Keratinocyte (primary cell): Measurements from ENCODE around the gene ARHGAP15. TPM values are rescaled to one million over a fixed set of nuclear protein-coding genes. Genes with fewer than 3 reads are reported as not detected.

Source experiments
- DNase-seq: peaks from one replicate; pipeline ENCODE4 v3.0.0-alpha.2; 2011; ENCODE audit warnings: low read depth, missing footprints, low spot score
- FAIRE-seq: peaks from 2 replicates; lab custom pipeline; 2011; peaks lifted over from hg19 to GRCh38; lab: Jason Lieb, UNC
- H2AFZ ChIP-seq: 2 replicates; pipeline ENCODE4 v1.6.0; 2012; ENCODE audit warnings: low read length, control low read depth, inconsistent platforms; ENCODE audit not compliant: control insufficient read depth
- H3K27ac ChIP-seq: 2 replicates; pipeline ENCODE4 v1.5.1; 2011; ENCODE audit warnings: low read length; ENCODE audit not compliant: control insufficient read depth, insufficient read depth
- H3K27me3 ChIP-seq: 3 replicates; pipeline ENCODE4 v1.6.0; 2011; ENCODE audit warnings: low read length; ENCODE audit not compliant: control insufficient read depth, insufficient read depth; ENCODE audit errors: extremely low read depth
- H3K36me3 ChIP-seq, 2 experiments: 2 replicates in 1 of 2; 3 replicates in 1 of 2; pipeline ENCODE4 v1.5.1; 2011; ENCODE audit warnings: low read length in 2 of 2, mild to moderate bottlenecking in 1 of 2; ENCODE audit not compliant: control insufficient read depth in 2 of 2, insufficient read depth in 2 of 2; ENCODE audit errors: extremely low read depth in 1 of 2
- H3K4me1 ChIP-seq: 3 replicates; pipeline ENCODE4 v1.5.1; 2011; ENCODE audit warnings: low read length; ENCODE audit not compliant: control insufficient read depth, insufficient read depth; ENCODE audit errors: extremely low read depth
- H3K4me2 ChIP-seq: 3 replicates; pipeline ENCODE4 v1.6.0; 2011; ENCODE audit warnings: low read depth, low read length; ENCODE audit not compliant: control insufficient read depth, insufficient read depth; ENCODE audit errors: extremely low read depth
- H3K4me3 ChIP-seq, 3 experiments: fragments of 200-600 bp in 1 of 3; sonication (generic) in 1 of 3; 2 replicates in 2 of 3; 3 replicates in 1 of 3; pipeline ENCODE4 v1.5.1; 2011 to 2016; ENCODE audit warnings: low read length in 3 of 3, mild to moderate bottlenecking in 3 of 3, control low read depth in 2 of 3, inconsistent platforms in 1 of 3, low read depth in 1 of 3, mixed read lengths in 1 of 3, mixed run types in 1 of 3, moderate library complexity in 1 of 3; ENCODE audit not compliant: control insufficient read depth in 2 of 3, insufficient read depth in 2 of 3; ENCODE audit errors: extremely low read depth in 1 of 3
- H3K79me2 ChIP-seq: 2 replicates; pipeline ENCODE4 v1.6.0; 2012; ENCODE audit warnings: low read length; ENCODE audit not compliant: control insufficient read depth, insufficient read depth
- H3K9ac ChIP-seq: 3 replicates; pipeline ENCODE4 v1.6.0; 2011; ENCODE audit warnings: low read length; ENCODE audit not compliant: control insufficient read depth, insufficient read depth; ENCODE audit errors: extremely low read depth
- H3K9me1 ChIP-seq: 3 replicates; pipeline ENCODE4 v1.6.0; 2011; ENCODE audit warnings: low read length; ENCODE audit not compliant: control insufficient read depth, insufficient read depth; ENCODE audit errors: extremely low read depth
- H3K9me3 ChIP-seq: 2 replicates; pipeline ENCODE4 v1.5.1; 2012; ENCODE audit warnings: low read depth, low read length; ENCODE audit not compliant: control insufficient read depth
- H4K20me1 ChIP-seq: 3 replicates; pipeline ENCODE4 v1.6.0; 2011; ENCODE audit warnings: low read length; ENCODE audit not compliant: control insufficient read depth, insufficient read depth; ENCODE audit errors: extremely low read depth
- CTCF ChIP-seq, 3 experiments: IDR thresholded peaks in 1 of 3; conservative IDR thresholded peaks in 1 of 3; optimal IDR thresholded peaks in 1 of 3; 2 replicates in 2 of 3; 3 replicates in 1 of 3; pipeline versions ENCODE3 to v1.5.1; 2011; ENCODE audit warnings: low read length in 3 of 3, mild to moderate bottlenecking in 3 of 3, moderate library complexity in 2 of 3, control low read depth in 1 of 3, inconsistent platforms in 1 of 3; ENCODE audit not compliant: insufficient read depth in 2 of 3; ENCODE audit errors: extremely low read depth in 1 of 3
- EZH2 ChIP-seq: IDR thresholded peaks from one replicate; pipeline ENCODE4 v1.6.1; 2012; ENCODE audit warnings: inconsistent platforms, mild to moderate bottlenecking, low read length, moderate library complexity
- dilution Hi-C: fragments of 300-500 bp; cut with MboI; formaldehyde crosslinking; loops from one replicate; pipeline ENCODE4 v1.7.0; 2020; ENCODE audit warnings: low sequenced_read_pairs; ENCODE audit not compliant: extremely low pct_ligation_motif_present
- polyA plus RNA-seq, 5 experiments: library from polyadenylated mRNA; depleted of rRNA in 3 of 5; stranded (reverse) in 3 of 5; stranded (forward) in 1 of 5; unstranded in 1 of 5; fragments of >200 nt; gene quantifications; 1 replicate in 1 of 5; 2 replicates in 3 of 5; 3 replicates in 1 of 5; pipeline versions ENCODE4 v1.2.1 to v1.2.3, GENCODE V29; 2011 to 2012; ENCODE audit warnings: missing spikeins in 2 of 5, low read depth in 1 of 5, low replicate concordance in 1 of 5

Gene ARHGAP15
- polyA plus RNA-seq, 1 donor (not counting 4 experiments of a cell fraction or from before 2014, with no cell fraction given), result not detected

- H3K9me3 ChIP-seq, result no peaks in the 10 kb centered on the region
- no peak for TF ChIP-seq CTCF (optimal IDR thresholded peaks at IDR 0.05 in 1 of 3, IDR thresholded peaks at IDR 0.05 in 1 of 3, conservative IDR thresholded peaks at IDR 0.05 in 1 of 3; ENCODE audit: extremely low read depth in 1 of 3, insufficient read depth in 2 of 3, low read length in 3 of 3)
- TF ChIP-seq EZH2, result no peak
- H4K20me1 ChIP-seq, result no peaks in the 10 kb centered on the region
- no peak overlapping the region for H3K4me2 ChIP-seq
- no peak overlapping the region for H3K4me3 ChIP-seq
- FAIRE-seq (no peak), DNase-seq (no peak)
- no peaks in the 10 kb centered on the region for H3K27me3 ChIP-seq
- no peaks in the 10 kb centered on the region for H3K36me3 ChIP-seq
- H3K4me1 ChIP-seq, result peaks cover 8% of the 10 kb centered on the region
- H3K9ac ChIP-seq, result no peak overlapping the region
- H3K27ac ChIP-seq, result no peak overlapping the region
- dilution Hi-C loops, result no loop called here
- no peaks in the 10 kb centered on the region for H3K79me2 ChIP-seq
- no peaks in the 10 kb centered on the region for H3K9me1 ChIP-seq
- no peak overlapping the region for H2AFZ ChIP-seq
These were observed 590.2 kb downstream of the ARHGAP15 start for GRCh38 chr2:143719406-143719805.

GRCh38 chr2:143720095-143720664 lies 591.0 kb downstream of the ARHGAP15 start:
- H3K9ac ChIP-seq, result no peak overlapping the region
- no peak overlapping the region for H3K4me2 ChIP-seq
- H4K20me1 ChIP-seq, result no peaks in the 10 kb centered on the region
- no peaks in the 10 kb centered on the region for H3K36me3 ChIP-seq
- peaks cover 8% of the 10 kb centered on the region for H3K4me1 ChIP-seq
- H3K27ac ChIP-seq, result no peak overlapping the region
- TF ChIP-seq CTCF (optimal IDR thresholded peaks at IDR 0.05 in 1 of 3, IDR thresholded peaks at IDR 0.05 in 1 of 3, conservative IDR thresholded peaks at IDR 0.05 in 1 of 3; ENCODE audit: extremely low read depth in 1 of 3, insufficient read depth in 2 of 3, low read length in 3 of 3), result no peak
- TF ChIP-seq EZH2, result no peak
- H3K9me3 ChIP-seq, result no peaks in the 10 kb centered on the region
- FAIRE-seq (no peak), DNase-seq (no peak)
- H3K9me1 ChIP-seq, result no peaks in the 10 kb centered on the region
- no peak overlapping the region for H3K4me3 ChIP-seq
- dilution Hi-C loops, result no loop called here
- H2AFZ ChIP-seq, result no peak overlapping the region
- H3K79me2 ChIP-seq, result no peaks in the 10 kb centered on the region
- H3K27me3 ChIP-seq, result no peaks in the 10 kb centered on the region
